GM18951 (cell line): ENCODE measurements around the gene IAPP.
"Not testable (repeated sequence)": the region's sequence is repeated elsewhere in the genome, so short reads cannot be mapped to it uniquely, and the experiment has no call there.

Experiments used
- POLR2A ChIP-seq: IDR thresholded peaks from 4 replicates; pipeline ENCODE4 v1.6.1; 2011; ENCODE audit warnings: mild to moderate bottlenecking; ENCODE audit not compliant: insufficient read length, insufficient read depth; ENCODE audit errors: extremely low read depth
- in situ Hi-C: fragments of 300-500 bp; cut with MboI; formaldehyde crosslinking; loops from one replicate; pipeline ENCODE4 v1.12.0; 2022; ENCODE audit warnings: low sequenced_read_pairs, mixed read lengths, inconsistent platforms; ENCODE audit not compliant: unreplicated experiment

The IAPP gene

DNA sequence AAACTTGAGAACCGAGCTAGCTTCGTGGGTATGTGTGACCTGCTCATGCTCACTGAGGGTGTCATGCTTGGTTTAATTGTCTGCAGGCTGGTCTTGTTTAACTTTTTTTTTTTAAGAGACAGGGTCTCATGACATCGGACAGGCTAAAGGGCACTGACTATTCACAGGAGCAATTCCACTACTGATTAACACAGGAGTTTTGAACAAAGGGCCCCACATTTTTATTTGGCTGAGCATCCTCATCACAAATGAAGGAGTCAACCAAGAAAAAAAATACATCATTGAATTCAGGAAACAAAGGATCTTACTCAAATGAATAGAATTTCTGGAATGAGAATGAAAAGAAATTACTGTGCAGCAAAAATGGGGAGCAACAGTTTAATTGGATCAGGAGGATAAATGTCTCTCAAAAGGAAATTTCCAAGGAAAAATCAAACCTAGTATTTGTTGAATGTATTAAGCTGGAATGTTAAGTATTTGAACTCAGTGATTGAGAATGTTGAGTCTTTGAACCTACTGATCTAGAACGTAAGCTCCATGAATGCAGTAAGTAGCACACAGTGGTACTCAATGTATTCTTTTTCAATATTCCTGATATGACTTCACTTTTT lies 43.9 kb downstream of the IAPP start:
- in situ Hi-C loops, result no loop called here
- no peak for TF ChIP-seq POLR2A

DNA sequence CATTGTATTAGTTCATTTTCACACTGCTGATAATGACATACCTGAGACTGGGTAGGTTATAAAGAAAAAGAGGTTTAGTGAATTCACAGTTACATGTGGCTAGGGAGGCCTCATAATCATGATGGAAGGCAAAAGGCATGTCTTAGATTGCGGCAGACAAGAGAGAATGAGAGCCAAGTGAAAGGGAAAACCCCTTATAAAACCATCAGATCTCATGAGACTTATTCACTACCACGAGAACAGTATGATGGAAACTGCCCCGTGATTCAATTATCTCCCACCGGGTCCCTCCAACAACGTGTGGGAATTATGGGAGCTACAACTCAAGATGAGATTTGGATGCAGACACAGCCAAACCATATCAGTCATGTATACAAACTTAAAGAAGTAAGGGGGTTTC lies 45.7 kb downstream of the IAPP start:
- in situ Hi-C loops, result not testable (repeated sequence)

DNA sequence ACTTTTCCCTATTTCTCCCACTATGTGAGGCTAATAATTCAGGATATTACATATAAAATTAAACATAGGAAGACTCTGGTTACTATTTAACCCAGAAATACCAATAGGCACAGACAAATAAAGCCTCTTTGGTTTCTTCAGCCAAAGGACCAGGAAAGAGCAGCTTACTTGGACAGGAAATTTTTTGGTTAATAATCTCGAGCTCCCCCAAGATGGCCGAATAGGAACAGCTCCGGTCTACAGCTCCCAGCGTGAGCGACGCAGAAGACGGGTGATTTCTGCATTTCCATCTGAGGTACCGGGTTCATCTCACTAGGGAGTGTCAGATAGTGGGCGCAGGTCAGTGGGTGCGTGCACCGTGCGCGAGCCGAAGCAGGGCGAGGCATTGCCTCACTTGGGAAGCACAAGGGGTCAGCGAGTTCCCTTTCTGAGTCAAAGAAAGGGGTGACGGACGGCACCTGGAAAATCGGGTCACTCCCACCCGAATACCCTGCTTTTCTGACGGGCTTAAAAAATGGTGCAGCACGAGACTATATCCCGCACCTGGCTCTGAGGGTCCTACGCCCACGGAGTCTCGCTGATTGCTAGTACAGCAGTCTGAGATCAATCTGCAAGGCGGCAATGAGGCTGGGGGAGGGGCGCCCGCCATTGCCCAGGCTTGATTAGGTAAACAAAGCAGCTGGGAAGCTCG lies 46.5 kb downstream of the IAPP start:
- in situ Hi-C loops, result not testable (repeated sequence)

DNA sequence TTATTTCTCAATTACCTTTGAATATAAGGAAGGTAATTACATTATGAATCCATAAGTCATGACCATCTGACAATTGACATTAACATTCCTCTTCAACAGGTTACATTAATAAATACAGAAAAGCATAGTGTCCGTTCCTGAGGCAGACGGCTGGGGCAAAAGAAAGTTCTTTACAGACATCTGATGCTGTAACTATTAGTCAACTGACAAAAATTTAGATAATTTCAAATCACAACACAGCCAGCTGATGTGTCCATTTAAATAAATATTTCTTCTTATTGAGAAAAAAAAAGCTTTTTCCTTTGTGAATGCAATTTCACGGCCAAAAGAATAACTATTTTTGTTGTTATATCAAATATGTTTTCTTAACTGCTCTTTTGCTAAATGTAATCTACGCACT lies 55.5 kb downstream of the IAPP start:
- no peak for TF ChIP-seq POLR2A
- in situ Hi-C loops, result no loop called here
